ENCODE data around the gene IDI1.

Gene IDI1

DNA sequence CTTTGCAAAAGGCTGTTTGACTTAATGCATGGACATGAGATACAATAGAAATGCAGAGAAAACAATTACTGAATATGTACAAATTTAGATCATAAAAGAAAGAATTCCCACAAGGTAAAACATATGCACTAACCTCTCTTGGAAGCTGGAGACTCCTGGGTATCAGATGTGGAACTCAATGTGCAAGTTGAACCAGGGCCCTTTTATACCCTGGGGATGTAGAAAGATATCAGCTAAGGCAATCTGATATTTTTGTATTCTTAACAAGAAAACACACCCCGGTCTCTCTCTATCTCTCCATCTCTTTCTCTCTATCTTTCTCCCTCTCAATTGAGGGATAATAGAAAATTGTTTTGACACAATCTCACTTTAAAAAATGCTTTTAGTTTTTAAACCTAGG lies 23.2 kb downstream of the IDI1 start, which contains the start of gene IDI2:
TSS of gene IDI2 (minus strand) at position 177 of the 400 bp plus-strand sequence. CDS start 1,136 bp downstream, outside the sequence.
- DNase-seq (ENCODE audit: low read depth): no peak
- TF ChIP-seq, protein P1, sequence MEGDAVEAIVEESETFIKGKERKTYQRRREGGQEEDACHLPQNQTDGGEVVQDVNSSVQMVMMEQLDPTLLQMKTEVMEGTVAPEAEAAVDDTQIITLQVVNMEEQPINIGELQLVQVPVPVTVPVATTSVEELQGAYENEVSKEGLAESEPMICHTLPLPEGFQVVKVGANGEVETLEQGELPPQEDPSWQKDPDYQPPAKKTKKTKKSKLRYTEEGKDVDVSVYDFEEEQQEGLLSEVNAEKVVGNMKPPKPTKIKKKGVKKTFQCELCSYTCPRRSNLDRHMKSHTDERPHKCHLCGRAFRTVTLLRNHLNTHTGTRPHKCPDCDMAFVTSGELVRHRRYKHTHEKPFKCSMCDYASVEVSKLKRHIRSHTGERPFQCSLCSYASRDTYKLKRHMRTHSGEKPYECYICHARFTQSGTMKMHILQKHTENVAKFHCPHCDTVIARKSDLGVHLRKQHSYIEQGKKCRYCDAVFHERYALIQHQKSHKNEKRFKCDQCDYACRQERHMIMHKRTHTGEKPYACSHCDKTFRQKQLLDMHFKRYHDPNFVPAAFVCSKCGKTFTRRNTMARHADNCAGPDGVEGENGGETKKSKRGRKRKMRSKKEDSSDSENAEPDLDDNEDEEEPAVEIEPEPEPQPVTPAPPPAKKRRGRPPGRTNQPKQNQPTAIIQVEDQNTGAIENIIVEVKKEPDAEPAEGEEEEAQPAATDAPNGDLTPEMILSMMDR (IDR thresholded peaks at IDR 0.05; ENCODE audit: low read depth, low read length, missing control alignments): no peak
- no peak within 1 kb of the TSS for H3K4me3 ChIP-seq (ENCODE audit: low read depth, low read length)
- in situ Hi-C loops (cut with HindIII; ENCODE audit: low sequenced_read_pairs): no loop called here

DNA sequence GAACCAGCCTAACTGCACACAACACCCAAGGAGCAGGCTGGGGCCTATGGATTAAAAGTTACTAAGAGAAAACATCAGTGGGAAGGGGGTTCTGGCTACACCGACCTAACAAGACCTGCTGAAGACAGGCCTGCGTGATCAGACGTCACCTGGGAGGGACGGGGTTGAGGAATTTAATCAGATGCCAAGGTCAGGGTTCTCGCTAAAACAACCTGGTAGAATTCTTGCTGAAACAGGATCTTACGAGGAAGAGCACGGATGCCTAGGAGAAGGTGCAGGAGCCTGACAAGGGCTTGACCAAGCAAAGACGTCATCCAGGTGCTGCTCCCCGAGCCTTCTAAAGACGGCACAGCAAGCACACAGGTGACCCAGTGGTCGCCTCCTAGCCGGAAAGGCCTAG lies 24.8 kb downstream of the IDI1 start:
- no peak overlapping the region for H3K4me3 ChIP-seq (ENCODE audit: low read depth, low read length)
- in situ Hi-C loops (cut with HindIII; ENCODE audit: low sequenced_read_pairs): no loop called here
- no peak for DNase-seq (ENCODE audit: low read depth)
- TF ChIP-seq, protein P1 (IDR thresholded peaks at IDR 0.05; ENCODE audit: low read depth, low read length, missing control alignments): no peak

DNA sequence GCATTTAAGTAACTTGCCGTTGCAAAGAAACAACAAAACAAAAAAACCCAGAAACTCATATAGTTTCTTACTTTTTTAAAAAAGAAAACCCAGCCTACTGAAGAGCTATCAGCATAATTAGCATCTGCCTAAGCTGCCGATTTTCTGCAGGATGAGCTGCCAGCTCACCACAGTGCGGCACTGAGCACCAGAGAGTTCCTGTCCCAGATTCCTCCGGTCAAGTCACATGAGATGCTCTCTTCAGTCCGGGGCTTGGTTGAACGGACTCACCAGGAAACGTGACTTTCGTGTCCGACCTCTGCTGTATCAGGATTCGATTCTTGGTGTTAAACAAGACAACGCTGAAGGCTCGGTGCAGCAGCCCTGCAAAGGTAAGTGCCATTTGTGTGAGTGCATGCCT lies 26.5 kb downstream of the IDI1 start:
- DNase-seq (ENCODE audit: low read depth): no peak
- TF ChIP-seq, protein P1 (IDR thresholded peaks at IDR 0.05; ENCODE audit: low read depth, low read length, missing control alignments): no peak
- in situ Hi-C loops (cut with HindIII; ENCODE audit: low sequenced_read_pairs): no loop called here
- no peak overlapping the region for H3K4me3 ChIP-seq (ENCODE audit: low read depth, low read length)

GRCh38 chr10:1020958-1021357 lies 28.0 kb downstream of the IDI1 start:
- in situ Hi-C loops (cut with HindIII; ENCODE audit: low sequenced_read_pairs): no loop called here
- TF ChIP-seq, protein P1 (IDR thresholded peaks at IDR 0.05; ENCODE audit: low read depth, low read length, missing control alignments): no peak
- no peak for DNase-seq (ENCODE audit: low read depth)
- H3K4me3 ChIP-seq (ENCODE audit: low read depth, low read length): no peak overlapping the region

GRCh38 chr10:1020460-1020859 lies 28.5 kb downstream of the IDI1 start:
- no peak for DNase-seq (ENCODE audit: low read depth)
- no peak overlapping the region for H3K4me3 ChIP-seq (ENCODE audit: low read depth, low read length)
- TF ChIP-seq, protein P1 (IDR thresholded peaks at IDR 0.05; ENCODE audit: low read depth, low read length, missing control alignments): no peak
- in situ Hi-C loops (cut with HindIII; ENCODE audit: low sequenced_read_pairs): no loop called here

DNA sequence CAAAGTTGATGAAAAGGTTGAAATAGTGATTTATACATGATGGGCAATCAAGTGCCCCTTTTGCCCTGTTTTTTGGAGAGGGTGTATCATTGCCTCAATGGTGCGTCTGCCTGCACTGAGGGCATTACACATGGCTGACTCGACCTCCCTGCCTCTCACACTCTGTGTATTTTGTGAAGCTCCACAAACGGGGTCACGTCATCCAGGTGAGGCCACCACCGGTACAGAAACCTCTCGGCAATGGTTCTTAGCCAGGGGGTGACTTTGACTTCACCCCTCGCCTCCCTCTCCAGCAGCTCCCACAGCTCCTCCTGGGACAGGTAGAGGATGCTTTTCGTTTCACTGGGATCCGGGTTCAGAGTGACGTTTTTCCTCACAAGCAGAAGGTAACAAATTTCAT lies 29.6 kb downstream of the IDI1 start:
- TF ChIP-seq, protein P1 (IDR thresholded peaks at IDR 0.05; ENCODE audit: low read depth, low read length, missing control alignments): no peak
- no peak overlapping the region for H3K4me3 ChIP-seq (ENCODE audit: low read depth, low read length)
- DNase-seq (ENCODE audit: low read depth): no peak
- in situ Hi-C loops (cut with HindIII; ENCODE audit: low sequenced_read_pairs): no loop called here

DNA sequence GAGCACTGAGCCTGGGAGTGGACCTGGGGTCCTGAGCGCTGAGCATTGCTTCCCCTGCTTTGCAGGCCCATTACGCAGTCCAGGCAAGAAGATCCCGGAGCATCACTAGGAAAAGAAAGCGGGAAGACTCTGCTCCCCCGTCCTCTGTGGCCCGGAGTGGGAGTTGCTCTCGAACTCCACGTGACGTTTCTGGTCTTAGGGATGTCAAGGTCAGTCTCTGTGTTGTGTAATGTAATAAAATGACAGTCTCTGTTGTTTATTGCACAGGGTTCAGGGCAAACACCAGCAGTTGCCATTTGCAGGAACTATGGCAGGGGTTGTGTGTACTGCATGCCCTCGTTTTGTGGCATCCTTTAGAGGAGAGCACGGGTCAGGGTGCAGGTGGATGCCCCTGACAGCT lies 33.2 kb downstream of the IDI1 start:
- in situ Hi-C loops (cut with HindIII; ENCODE audit: low sequenced_read_pairs): no loop called here
- no peak for DNase-seq (ENCODE audit: low read depth)
- no peak overlapping the region for H3K4me3 ChIP-seq (ENCODE audit: low read depth, low read length)
- TF ChIP-seq, protein P1 (IDR thresholded peaks at IDR 0.05; ENCODE audit: low read depth, low read length, missing control alignments): no peak
